CMK (cell line): ENCODE data around the gene POLR1G.
A peak's percentile ranks its signal among the peaks of the same experiment; 100 is the strongest.
"Not testable (repeated sequence)": the region's sequence is repeated elsewhere in the genome, so short reads cannot be mapped to it uniquely, and the experiment has no call there.

Source experiments
- DNase-seq: peaks from one replicate; pipeline ENCODE4 v3.0.0-alpha.2; 2010; ENCODE audit warnings: low read depth

The POLR1G gene

DNA sequence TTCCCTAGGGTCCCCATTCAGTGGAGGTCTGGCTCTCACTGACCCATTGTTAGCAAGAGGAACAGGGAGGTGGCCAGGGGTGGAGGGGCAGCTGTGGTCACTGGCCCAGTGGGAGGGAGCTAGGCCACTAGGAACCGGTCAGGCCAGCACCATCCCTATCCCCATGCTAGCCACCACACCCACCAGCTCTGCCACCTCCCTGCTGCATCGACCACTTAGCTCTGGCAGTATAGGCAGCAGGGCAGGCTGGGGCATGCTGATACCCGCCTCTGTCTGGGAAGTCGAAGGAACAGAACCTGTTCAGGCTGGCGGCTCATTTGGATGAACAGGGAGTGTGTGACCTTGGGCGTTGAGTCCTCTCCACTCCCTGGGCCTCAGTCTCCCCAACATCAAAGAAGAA is 6.3 kb upstream of the POLR1G start:
- DNase-seq: no peak

DNA sequence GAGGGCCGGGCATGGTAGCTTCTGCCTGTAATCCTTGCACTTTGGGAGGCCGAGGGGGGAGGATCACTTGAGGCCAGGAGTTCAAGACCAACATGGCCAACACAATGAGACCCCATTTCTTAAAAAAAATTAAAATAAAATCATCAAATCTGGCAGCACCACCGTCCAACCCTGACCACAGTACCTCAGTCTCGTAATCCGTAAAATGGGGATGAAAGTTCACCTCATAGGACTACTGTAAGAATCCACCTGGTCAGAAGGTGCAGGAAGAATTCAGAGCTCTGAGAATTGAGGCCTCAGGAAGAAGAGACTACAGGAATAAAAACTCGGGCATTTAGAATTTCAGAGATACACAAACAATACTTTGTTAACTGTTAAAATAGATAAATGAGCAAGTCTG is 4.6 kb upstream of the POLR1G start:
- DNase-seq: no peak

- no peak for DNase-seq
These were observed 4.0 kb upstream of the POLR1G start for GRCh38 chr19:45402298-45403061.

DNA sequence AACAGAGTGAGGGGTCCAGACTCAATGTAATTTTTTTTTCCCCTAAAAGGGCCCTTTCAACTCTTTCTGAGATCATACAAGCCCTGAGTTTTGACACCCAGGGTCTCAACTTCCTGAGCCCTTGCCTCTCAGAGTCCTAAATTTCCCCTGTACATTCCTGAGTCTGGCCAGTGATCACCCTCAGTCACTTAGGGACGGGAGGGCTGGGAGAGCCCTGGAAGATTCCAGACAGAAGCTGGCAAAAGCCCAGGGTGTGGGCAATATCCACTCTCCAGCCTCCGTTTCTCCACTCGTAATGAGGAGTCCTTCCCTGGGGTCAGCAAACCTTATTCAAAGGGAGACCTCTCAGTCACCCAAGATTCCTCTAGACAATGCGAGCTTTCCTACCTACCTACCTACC is 3.2 kb upstream of the POLR1G start:
- DNase-seq: no peak

DNA sequence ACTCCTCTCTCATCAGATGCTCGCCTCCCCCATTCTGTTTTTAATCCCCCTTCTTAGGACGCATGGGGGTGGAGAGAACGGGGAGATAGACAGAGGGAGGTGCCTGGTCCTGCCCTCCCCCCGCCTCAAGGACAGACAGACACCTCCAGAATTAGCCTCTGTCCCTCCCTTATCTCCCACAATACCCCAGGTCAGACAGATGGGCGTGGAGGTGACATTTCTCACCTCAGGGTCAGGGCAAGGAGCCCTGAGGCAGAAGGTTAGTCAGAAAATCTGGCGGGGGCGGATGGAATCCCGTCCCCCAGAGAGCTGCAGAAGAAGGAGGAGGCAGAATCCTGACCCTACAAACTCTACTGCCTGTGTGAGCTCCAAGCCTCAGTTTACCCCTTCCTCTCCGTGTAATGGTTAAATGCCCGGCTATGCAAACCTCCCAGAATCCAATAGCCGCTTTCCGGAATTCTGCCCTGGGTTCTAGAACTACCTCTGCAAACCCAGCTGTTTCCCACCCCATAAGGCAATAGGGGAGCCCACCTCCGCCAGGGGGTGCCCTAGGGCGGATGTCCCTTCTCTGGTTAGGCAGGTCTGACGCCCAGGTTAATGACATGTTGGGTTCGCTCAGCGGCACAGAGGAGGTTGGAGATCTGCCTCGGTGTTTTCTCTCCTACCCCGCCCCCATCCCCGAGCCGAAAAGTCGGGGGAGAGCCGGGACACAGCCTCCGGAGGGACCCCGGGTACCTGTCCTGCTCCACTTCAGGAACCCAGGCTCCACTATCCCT is 2.5 kb upstream of the POLR1G start:
- no peak for DNase-seq

DNA sequence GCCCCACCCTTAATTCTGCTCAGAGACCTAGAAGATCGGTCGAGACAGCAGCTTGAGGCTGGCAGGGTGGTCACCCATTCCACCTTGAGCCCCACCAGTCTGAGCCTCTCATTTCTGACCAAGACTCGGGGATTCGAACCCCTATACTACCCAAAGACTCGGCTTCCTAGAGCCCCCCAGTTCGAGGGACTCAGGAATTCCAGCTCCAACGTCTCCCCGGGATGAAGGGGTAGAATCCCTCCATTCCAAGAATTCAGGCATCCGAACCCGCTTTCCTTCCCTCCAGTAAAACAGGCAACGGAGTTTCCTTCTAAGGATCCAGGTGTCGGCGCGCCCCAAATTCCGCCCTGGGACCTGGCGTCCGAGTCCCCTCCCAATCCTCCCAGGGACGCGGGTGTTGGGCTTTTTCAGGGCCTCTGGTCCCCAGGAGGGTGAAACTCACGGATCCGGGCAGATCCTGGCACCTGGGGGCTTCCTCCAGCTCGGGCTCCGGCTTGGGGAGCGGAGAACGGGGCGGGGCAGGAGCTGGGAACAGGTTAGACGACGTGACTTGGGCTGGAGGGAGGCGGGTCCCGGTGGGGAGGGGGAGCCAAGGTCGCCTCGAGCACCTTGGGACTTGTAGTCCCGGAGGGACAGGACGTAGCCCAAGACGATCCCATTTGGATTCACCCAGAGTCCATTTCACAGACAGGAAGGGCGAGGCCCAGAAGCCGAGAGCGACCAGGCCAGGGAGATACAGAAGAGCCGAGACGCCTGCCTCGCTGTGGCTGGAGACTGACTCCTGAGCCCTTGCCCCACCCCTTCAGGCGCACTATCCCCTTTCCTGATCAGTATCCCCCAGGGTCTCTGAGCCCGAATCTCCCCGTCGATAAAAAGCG is 1.6 kb upstream of the POLR1G start, which contains the start of gene PPP1R13L:
Gene PPP1R13L (minus strand): TSS at position 513 of the 878 bp plus-strand sequence. CDS start 6,751 bp downstream, outside the sequence.
- peak; percentile 39 for DNase-seq

- DNase-seq: peak; percentile 48
These were observed 814 bp upstream of the POLR1G start for GRCh38 chr19:45405435-45406225.

- no peak for DNase-seq
These were observed 589 bp downstream of the POLR1G start for GRCh38 chr19:45407091-45407375.

DNA sequence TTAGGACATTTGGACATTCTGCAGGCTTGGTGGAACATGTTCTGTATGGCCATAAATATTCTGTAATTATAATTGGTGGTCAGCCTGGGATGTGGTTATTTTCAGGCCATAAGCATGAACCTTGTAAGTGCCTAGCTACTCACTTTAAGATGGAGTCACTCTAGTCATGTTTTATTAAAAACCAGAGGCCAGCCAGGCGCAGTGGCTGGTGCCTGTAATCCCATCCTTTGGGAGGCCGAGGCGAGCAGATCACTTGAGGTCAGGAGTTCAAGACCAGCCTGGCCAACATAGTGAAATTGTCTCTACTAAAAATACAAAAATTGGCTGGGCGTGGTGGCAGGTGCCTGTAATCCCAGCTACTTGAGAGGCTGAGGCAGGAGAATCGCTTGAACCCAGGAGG is 1.1 kb downstream of the POLR1G start:
- DNase-seq: not testable (repeated sequence)

GRCh38 chr19:45408121-45408520 is 1.7 kb downstream of the POLR1G start:
- DNase-seq: no peak

DNA sequence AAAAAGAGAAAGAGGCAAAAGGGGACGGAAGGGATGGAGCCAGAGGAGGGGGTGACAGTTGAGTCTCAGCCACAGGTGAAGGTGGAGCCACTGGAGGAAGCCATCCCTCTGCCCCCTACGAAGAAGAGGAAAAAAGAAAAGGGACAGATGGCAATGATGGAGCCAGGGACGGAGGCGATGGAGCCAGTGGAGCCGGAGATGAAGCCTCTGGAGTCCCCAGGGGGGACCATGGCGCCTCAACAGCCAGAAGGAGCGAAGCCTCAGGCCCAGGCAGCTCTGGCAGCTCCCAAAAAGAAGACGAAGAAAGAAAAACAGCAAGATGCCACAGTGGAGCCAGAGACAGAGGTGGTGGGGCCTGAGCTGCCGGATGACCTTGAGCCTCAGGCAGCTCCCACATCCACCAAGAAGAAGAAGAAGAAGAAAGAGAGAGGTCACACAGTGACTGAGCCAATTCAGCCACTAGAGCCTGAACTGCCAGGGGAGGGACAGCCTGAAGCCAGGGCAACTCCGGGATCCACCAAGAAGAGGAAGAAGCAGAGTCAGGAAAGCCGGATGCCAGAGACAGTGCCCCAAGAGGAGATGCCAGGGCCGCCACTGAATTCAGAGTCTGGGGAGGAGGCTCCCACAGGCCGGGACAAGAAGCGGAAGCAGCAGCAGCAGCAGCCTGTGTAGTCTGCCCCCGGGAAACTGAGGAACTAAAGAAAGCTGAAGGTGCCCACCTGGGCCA is 2.5 kb downstream of the POLR1G start:
- DNase-seq: no peak

DNA sequence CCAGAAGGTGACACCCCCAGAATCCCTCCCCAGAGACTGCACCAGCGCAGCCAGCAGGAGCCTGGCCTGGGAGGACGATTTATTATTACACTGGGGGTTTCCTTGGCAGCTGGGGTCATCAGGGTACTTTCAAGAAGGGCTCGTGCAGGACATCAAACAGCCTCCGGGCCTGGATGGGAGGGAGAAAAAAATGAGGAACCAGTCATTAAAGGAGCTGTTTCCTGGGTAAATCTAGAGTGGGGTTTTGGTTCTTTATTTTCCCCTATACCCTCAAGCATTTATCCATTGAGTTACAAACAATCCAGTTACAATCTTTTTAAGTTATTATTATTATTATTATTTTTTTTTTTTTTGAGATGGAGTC is 3.1 kb downstream of the POLR1G start:
- no peak for DNase-seq

- DNase-seq: not testable (repeated sequence)
These were observed 3.9 kb downstream of the POLR1G start for GRCh38 chr19:45410330-45410729.

DNA sequence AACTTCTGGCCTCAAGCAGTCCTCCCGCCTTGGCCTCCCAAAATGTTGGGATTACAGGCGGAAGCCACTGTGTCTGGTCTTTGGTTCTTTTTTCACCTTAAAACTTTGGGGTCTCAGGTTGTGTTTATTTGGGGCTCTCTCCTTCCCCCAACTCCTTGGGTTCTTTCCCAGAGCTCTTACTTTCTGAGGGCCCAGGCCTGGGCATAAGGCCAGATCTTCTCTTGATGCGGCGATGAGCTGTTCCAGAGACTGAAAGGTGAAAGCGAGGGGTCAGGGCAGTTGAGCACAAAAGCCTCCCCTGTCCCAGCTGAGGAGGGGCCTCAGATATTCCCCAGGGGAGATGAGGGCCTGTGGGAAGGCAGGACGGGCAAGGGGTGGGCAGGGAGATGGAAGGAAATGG is 7.1 kb downstream of the POLR1G start:
- no peak for DNase-seq

DNA sequence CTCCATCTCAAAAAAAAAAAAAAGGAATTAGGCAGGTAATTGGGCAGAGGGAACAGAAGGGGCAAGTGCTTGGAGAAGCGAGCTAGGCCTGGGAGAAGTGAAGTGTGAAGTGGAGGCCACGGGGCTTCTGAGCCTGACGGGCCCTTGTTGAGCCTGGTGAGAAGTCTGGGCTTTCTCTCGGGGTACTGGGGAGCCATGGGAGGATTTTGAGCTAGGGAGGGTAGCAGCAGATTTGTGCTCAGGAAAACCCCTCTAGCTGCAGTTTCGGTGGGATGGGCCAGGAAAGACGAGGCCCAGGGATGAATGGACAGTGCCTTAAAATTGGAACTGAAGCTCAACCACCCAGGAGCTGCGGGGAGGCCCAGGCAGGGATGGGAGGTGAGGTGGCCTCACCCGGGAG is 8.0 kb downstream of the POLR1G start:
- DNase-seq: no peak

GRCh38 chr19:45417151-45417550 is 10.7 kb downstream of the POLR1G start:
- no peak for DNase-seq

DNA sequence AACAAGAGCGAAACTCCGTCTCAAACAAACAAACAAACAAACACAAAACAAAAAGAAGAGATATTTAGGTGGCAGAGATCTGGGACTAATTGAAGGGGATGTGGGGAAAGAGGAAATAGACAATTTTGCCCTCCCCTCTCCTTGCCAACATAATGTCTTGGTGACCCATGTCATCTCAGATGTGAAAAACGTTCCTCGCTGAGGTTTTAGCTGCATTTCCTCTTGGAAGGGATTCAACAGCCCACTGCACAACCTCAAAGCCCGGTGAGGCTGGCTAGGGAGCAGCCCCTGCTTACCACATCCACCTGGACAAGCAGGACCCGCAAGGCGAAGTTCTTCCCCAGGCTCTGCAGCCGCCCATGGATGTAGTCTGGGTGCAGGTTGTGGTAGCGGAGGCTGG is 12.4 kb downstream of the POLR1G start:
- DNase-seq: no peak

DNA sequence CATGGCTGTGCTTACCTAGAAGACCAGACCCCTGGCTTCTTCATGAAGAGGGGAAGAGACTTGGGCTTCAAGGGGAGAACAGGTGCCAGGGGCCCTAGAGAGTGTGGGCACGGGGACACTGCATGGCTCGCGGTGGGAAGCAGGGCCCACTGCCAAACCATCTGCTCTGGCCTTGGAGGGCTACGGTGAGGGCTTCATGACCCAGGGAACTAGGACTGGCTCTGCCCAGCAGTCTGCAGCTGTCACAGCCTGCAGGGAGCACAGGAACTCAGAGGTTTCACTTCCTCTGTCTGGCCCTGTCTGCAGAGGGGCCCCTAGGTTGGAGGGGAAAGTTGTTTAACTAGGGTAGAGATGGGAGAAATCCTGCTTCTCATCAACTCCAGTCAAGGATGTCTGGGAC is 13.0 kb downstream of the POLR1G start:
- DNase-seq: no peak

GRCh38 chr19:45419895-45420294 is 13.5 kb downstream of the POLR1G start:
- no peak for DNase-seq

GRCh38 chr19:45420356-45420755 is 13.9 kb downstream of the POLR1G start:
- no peak for DNase-seq

DNA sequence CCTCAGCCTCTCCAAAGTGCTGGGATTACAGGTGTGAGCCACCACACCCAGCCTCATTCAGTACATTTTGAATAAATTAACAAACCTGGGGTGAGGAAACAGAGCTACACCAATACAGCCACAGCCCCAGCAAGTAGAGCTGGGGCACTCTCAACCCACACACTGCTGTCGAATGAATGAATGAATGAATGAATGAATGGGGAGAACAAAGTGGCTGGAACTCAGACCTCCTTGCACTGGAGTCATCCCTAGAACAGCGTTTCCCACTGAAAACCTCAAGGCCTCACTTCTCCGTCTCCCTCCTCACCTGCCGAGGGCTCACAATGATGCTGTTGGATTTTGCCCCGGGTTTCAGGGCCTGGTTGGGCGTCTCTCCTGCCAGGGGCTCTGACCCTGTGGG is 14.4 kb downstream of the POLR1G start:
- DNase-seq: no peak
